GM19463 (cell line): ENCODE results near the gene HTT.
"Not testable (repeated sequence)": the region's sequence is repeated elsewhere in the genome, so short reads cannot be mapped to it uniquely, and the experiment has no call there.

Experiments
- ATAC-seq: cut with Tn5 transposase; IDR thresholded peaks from one replicate; pipeline ENCODE4 v1.9.1; 2021; ENCODE audit warnings: mild to moderate bottlenecking, moderate library complexity; ENCODE audit not compliant: unreplicated experiment

Gene HTT

DNA sequence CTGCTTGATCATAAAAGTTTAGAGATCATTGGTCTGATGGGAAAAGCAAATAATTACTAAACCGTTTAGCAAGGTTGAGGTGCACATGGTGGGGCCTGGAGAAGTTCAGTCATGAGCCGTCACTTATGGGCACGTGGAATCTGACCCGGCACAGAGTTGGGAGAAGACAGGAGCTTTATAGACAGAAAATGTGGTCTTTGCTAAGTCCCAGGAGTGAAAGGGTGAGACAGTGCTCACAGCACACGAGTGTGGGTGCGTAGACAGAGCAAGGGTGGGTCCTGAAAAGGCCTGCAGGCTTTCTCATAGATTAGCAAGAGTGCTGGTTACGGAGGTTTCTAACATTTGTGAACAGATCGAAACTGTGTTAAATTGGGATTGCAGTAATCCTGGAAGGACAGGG, 43.8 kb downstream of the HTT start:
- no peak for ATAC-seq

DNA sequence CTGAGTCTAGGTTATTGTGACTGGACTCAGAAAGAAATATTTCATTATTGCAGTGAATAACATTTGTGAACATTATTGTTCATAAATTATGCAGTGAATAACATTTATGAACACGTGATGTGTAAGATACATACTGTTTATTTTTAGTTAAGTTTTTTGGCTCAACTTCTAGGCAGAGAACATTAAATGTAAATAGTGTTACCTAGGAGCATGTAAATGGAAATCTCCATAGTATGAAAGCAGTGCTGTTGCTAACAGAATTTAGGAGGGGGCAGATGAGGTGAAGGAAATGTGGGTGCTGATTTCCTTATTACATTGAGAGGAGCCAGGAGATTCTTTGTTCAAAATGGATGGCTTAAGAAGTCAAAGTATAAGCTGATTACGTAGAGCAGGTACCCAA, 45.0 kb downstream of the HTT start:
- no peak for ATAC-seq

DNA sequence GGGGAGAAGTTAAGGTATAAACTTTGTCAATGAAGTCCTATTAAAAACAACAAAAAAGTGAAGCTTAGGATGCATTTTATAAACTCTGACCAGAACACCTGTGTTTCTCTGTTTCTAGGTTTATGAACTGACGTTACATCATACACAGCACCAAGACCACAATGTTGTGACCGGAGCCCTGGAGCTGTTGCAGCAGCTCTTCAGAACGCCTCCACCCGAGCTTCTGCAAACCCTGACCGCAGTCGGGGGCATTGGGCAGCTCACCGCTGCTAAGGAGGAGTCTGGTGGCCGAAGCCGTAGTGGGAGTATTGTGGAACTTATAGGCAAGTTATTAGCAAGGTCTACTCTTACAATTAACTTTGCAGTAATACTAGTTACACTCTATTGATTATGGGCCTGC, 46.6 kb downstream of the HTT start:
- ATAC-seq = no peak

DNA sequence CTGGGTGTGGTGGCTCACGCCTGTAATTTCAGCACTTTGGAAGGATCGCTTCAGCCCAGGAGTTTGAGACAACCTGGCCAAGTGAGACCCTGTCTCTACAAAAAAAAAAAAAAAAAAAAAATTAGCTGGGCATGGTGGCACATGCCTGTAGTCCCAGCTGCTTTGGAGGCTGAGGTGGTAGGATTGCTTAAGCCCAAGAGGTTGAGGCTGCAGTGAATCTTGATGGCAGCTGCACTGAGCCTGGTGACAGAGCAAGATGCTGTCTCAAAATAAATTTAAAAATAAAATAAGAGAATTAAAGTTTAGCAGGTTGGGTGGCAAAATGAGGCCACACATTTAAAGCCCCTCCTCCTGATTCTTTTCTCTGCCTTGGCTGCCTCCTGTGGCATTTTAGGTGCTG, 47.1 kb downstream of the HTT start:
- no peak for ATAC-seq

DNA sequence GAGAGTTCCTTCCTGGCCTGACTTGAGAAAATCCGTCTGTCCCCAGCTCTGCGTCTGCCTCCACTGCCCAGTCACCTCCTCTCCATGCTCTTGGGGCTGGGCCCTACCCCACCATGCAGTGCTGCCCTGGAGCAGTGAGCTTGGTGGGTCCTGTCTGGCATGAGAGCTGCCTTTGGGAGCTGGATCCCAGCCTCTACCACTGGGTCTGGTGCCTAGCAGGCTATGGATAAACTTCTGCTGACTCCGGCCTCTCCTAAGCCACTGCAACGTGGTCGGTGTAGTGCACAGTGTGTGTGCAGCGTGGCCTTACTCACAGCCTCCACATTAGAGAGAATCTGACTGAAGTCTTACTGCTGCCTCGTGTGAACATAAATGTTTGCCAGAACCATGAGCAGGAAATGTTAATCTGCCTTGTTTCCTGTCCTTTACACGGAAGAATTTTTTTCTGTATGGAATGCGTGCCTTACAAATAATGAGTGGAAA, 47.6 kb downstream of the HTT start:
- no peak for ATAC-seq

DNA sequence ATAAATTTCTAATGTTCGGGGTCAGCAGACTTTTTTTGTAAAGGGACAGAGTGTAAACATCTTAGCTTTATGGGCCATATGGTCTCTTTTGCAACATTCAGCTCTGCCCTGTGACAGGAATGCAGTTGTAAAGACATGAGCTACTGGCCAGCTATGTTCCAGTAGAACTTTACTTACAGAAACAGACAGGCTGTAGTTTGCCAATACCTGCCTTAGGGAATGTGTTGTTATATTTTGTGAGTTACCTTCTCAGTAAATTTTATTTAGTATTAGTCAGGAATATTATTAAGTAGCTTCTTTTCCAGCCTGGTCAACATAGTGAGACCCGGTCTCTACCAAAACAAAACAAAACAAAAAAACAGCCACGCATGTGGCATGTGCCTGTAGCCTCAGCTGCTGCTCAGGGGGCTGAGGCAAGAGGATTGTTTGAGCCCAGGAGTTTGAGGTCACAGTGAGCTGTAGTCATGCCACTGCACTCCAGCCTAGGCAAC, 48.7 kb downstream of the HTT start:
- ATAC-seq = no peak

DNA sequence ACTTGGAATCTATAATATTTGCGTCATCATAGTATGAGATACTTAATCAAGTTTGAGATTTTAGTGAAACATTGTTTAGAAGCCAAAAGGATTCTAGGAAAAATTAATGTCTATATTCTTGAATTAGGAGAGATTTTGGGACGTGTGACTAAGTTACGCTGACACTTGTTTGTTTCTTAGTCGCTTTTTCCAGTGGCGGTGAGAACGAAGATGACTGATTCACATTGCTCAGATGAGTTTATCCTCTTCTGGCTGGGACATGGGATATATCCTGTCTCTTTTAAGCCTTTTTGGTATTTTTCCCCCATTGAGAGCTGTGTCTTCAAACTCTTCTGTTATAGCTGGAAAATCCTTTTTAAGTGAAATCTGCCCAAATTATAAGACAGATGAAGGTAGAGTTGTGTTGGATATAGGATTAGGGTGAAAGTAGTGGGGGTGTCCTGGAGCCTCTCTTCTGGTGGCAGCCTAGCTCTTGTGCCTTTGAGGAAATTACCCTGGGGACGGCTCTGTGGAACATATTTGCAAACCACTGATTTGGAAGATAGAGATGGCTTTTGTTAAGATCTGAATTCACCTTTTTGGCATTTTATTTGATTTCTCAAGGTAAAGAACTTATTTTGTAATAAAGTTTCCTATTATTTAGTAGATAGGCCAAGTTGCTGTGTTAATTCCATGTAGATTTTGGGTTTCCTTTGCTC, 49.7 kb downstream of the HTT start:
- no peak for ATAC-seq

DNA sequence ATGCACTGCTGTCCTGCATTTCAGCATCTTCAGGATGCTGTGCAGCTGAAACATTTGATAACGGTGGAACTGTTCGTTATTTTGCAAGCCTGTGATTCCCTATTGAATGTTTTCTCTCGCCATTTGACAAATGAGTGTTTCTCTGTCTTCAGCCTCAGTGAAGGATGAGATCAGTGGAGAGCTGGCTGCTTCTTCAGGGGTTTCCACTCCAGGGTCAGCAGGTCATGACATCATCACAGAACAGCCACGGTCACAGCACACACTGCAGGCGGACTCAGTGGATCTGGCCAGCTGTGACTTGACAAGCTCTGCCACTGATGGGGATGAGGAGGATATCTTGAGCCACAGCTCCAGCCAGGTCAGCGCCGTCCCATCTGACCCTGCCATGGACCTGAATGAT, 52.6 kb downstream of the HTT start:
- no peak for ATAC-seq

DNA sequence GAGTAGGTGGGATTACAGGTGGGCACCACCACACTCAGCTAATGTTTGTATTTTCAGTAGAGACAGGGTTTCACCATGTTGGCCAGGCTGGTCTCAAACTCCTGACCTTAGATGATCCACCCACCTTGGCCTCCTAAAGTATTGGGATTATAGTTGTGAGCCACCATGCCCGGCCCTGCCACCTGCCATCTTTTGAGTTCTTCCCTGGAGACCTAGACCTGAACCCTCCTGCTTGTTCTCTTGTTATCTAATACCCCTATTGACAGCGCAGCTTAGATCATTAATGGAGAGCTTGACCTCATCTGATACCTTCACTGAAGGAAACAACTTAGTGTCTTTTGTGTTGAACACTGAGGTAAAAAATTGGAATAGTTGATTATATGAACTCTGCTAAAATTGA, 53.6 kb downstream of the HTT start:
- ATAC-seq = no peak

DNA sequence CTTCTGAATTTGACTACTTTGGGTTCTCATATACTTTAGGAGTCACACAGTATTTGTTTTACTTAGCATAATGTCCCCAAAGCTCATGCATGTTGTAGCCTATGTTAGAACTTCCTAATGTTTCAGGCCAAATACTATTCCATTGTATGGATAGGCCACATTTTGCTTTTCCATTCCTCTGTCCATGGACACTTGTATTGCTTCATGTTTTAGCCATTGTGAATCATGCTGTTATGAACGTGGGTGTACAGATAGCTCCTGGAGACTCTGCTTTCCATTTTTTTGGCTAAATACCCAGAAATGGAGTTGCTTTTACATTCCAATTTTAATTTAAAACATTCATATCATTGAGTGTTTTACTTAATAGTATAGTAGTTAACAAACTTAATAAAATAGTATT, 54.5 kb downstream of the HTT start:
- ATAC-seq = no peak

DNA sequence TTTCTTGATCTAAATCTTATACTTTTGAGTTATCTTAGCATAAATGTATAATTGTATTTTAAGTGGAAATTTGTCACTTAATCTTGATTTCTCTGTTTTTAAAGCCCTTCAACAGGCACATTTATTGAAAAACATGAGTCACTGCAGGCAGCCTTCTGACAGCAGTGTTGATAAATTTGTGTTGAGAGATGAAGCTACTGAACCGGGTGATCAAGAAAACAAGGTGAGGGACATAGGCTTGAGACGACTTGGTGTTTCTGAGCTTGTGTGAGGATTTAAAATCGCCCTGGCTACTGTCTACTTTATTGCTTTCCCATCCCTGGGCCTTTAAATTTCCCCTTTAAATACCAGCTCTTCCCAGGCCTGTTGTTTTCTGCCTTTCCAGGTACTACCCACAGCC, 55.7 kb downstream of the HTT start:
- ATAC-seq = no peak

DNA sequence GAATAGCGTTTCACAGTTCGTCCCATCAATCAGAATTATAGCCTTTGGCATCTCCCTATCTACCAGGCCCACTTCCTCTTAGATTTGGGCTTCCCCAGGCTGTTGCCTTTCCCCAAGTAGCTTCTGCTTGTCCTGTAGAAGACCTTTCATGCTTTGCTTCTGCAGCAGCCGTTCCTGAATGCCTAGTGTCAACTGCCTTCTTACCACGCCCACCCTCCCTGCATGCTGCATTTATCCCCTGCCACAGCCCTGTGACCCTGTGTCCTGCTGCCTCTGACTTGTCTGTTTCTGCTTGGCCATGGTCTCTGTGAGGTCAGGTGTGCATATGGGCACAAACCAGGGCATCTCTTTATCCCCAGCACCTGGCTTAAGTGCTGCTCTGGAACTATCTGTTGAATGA, 56.3 kb downstream of the HTT start:
- no peak for ATAC-seq

DNA sequence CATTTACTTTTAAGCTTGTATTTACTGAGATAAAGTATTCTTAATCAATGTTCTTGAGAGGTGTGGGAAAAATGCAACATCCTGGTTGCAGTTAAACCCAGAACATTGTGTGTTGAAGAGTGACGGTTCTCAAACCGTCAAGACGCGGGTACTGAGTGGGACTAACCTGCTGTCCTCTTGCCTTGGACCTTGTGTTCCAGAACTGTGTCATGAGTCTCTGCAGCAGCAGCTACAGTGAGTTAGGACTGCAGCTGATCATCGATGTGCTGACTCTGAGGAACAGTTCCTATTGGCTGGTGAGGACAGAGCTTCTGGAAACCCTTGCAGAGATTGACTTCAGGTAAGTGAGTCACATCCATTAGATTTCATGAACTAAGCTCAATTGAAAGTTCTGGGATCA, 59.7 kb downstream of the HTT start:
- no peak for ATAC-seq

DNA sequence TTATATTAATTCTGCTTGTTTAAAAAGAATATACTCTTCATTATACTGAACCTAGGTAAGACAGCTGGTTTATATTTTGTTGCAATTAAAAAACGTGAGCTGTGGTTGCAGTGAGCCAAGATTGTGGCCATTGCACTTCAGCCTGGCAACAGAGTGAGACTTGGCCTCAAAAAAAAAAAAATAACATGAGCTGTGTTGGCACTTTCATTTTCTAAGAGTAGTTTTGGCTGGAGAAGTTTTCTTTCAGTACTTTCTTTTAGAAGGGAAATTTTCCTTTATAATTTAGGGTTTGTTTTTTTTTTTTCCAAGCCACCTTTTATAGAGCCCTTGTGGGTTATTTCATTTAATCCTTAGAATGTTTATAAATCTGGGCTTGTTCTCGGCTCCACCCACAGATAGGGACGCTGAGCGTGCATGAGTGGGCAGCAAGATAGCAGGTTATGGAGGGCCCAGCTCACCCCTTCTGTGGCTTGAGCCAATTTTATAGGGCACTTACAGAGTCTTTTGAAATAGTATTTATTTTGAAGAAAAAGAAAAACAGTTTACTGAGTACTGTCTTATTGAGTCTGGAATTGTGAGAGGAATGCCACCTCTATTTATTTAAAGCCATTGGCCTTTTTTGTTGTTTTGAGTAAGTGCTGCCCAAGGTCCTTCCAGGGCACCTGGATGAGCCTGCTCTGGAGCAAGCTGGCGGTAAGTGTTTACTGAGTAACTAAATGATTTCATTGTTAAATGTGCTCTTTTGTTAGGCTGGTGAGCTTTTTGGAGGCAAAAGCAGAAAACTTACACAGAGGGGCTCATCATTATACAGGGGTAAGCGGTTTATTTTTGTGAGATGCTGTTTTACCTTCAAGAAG, 60.9 kb downstream of the HTT start:
- ATAC-seq = no peak

DNA sequence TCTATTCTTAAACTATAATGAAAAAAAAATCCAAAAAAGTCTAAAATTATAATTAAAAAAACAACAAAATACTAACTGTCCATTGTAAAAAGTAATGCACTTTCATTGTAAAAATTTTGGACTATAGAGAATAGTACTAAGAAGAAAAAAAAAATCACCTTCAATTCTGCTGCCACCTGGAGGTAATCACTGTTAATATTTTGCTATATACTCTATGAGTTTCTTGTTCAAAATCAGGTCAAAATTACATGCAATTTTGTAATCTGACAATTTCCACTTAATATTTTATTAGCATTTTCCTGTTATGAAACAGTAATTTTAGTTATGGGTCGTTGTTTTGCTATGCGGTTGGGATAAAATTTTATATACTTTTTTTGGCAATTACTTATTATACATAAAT, 62.0 kb downstream of the HTT start:
- ATAC-seq = no peak

DNA sequence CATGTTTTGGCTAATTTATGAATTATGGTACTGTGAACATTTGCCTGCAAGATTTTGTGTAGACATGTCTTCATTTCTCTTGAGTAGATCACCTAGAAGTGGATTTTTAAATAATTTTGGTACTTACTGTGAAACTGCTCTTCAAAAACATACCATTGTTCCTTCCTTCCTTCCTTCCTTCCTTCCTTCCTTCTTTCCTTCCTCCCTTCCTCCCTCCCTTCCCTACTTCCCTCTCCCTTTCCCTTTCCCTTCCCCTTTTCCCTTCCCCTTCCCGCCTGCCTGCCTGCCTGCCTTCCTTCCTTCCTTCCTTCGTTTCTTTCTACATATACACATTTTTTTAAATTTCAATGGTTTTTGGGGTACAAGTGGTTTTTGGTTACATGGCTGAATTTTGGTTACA, 63.4 kb downstream of the HTT start:
- no peak for ATAC-seq

DNA sequence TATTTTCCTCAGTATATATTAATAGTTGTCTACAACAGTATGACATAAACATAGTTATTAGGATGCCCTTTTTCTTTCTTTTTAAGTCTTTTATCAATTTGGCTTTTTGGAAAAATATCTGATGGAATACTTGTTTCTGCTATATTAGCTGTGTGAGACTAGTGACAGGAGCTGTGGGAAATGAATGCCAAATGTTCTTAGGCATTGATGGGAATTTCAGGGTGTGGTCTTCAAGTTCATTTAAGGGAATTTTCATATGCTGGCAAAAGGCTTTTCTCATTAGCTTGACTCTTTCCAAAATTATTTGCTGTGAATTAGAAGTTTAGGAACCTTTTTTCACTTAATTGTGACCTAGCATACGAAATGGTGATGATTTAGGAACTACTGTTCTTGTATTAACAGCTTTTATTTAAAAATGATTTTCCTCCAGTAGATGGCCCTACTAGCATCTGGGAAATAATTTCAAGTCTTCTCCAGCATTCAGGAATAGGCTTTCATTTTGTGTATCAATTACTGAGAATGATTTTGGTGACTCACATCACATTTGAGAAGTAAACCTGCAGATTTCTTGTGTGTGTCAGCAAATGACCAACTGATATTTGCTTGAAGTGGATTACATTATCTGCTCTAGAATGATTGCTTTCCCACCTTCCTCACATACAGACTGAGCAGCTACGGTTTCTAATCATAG, 70.9 kb downstream of the HTT start:
- no peak for ATAC-seq

DNA sequence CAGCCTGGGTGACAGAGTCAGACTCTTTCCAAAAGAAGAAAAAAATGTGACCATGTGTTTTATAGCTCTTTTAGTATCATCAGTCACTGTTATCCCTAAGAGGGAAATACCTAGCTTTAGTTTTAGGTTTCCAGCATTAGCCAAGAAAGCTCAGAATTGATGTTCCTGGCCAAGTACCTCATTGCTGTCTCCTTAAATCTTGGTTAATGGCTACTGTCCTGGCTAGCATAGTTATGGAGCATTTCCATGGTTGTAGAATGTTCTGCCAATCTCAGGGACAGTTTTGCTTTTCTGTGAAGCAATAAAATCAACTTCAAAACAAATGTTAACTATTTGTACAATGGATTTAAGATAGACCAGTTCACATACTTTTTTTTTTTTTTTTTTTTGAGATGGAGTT, 74.4 kb downstream of the HTT start:
- ATAC-seq = no peak

DNA sequence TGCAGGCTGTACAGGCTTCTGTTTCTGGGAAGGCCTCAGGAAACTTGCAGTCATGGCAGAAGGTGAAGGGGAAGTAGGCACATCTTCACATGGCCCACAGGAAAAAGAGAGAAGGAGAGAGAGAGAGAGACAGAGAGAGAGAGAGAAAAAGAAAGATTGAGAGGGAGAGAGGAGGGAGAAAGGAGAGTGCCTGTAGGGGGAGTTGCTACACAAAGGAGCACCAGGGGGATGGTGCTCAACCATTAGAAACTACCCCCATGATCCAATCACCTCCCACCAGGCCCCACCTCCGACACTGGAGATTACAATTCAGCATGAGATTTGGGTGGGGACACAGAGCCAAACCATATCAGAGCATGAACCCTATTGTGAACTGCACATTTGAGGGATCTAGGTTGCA, 76.8 kb downstream of the HTT start:
- ATAC-seq = not testable (repeated sequence)

DNA sequence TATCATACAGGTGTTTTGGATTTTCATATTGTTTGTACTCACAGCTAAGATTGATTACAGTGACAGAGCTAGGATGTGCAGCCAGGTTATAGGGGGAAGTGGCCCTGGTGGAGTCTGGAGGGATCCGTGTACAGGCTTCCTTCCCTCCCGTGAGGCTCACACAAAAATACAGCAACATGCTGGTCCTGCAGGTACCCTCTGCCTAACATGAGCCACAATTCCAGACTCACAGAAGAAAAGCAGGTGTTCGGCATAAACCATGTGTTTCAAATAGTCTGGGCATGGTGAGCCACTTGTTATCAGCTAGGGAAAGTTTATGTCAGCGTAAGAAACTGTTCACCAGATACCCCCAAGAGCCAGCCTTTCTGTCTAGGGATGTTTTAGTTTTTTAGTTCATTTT, 82.9 kb downstream of the HTT start:
- ATAC-seq = no peak

DNA sequence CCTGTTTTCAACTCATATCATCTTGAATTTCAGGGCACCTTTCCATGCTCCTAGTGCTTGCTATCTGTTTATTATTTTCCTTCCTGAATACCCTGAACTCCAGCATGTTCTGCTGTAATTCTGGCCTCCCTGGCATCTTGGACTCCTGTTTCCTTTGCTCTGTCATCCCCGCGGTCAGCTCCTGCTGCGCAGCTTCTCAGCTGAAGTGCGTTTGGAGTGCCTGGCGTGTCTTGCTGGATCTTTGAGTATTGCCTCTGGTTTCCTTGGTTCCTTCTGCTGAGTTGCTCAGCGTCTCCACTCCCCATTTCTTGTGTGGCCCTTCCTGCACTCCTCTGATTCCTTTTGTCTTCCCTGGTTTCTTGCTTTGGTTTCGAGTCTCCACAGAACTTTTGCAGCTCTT, 84.4 kb downstream of the HTT start:
- no peak for ATAC-seq

DNA sequence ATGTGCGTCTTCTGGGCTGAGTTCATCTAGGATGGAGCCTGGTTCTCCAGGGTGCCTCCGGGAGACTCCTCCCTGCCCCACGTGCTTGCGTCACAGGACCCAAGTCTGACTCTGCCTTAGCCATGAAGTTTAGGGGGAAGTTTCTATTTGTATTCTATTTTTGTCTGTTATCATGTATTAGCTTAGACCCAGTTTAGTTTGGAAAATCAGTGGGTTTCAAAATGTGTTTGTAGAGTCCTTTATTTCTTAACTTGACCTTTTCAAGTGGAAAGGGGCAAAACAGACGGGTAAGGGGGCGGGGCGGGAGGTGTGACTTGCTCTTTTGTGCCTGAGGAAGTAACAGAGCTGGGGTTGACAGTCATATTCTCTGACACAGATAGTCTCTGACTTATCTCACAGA, 86.0 kb downstream of the HTT start:
- no peak for ATAC-seq
